Measurements from ENCODE around the gene IGLL5.
A peak's percentile ranks its signal among the peaks of the same experiment; 100 is the strongest.

The IGLL5 gene

GRCh38 chr22:22872722-22873708, 14.6 kb upstream of the IGLL5 start:
- Histone ChIP-seq H3K4me1 (ENCODE audit: low read length) (peaks cover 38% of the 10 kb centered on the region), H4K20me1 (ENCODE audit: insufficient read depth, low read length) (no peaks in the 10 kb centered on the region), H3K27me3 (replicated peaks; ENCODE audit: insufficient read depth, low read length) (no peaks in the 10 kb centered on the region)

GRCh38 chr22:22877523-22878210, 9.9 kb upstream of the IGLL5 start:
- Histone ChIP-seq H3F3A (ENCODE audit: insufficient read depth, low read length) (peaks cover 31% of the 10 kb centered on the region), H3K4me1 (ENCODE audit: low read length) (peaks cover 48% of the 10 kb centered on the region), H3K27ac (ENCODE audit: low read length) (peak overlapping the region; percentile 27; the same call in 1 of the 2 replicates), H3K9me3 (replicated peaks; ENCODE audit: insufficient read depth, low read length) (no peaks in the 10 kb centered on the region), H3K9me2 (replicated peaks; ENCODE audit: insufficient read depth, low read length) (no peaks in the 10 kb centered on the region), H3K36me3 (replicated peaks; ENCODE audit: insufficient read depth, low read length) (no peaks in the 10 kb centered on the region), H3K9ac (ENCODE audit: low read length) (no peak overlapping the region), H3K4me3 (ENCODE audit: low read length) (no peak overlapping the region), H2AFZ (ENCODE audit: low read length) (no peak overlapping the region), H4K20me1 (ENCODE audit: insufficient read depth, low read length) (no peaks in the 10 kb centered on the region), H3K27me3 (replicated peaks; ENCODE audit: insufficient read depth, low read length) (no peaks in the 10 kb centered on the region), H3K79me2 (ENCODE audit: low read length) (peaks cover 33% of the 10 kb centered on the region), H3K4me2 (ENCODE audit: low read depth, low read length) (no peak overlapping the region)
- peak; percentile 41 for DNase-seq
- no peak for TF ChIP-seq EZH2 (optimal IDR thresholded peaks at IDR 0.05; ENCODE audit: low read depth, low read length)
- peak; percentile 58 for TF ChIP-seq CTCF (IDR thresholded peaks at IDR 0.05; ENCODE audit: low read length)

More at GRCh38 chr22:22872722-22873708, 14.6 kb upstream of the IGLL5 start:
- Histone ChIP-seq H3K27ac (ENCODE audit: low read length) (no peak overlapping the region), H3K9ac (ENCODE audit: low read length) (no peak overlapping the region), H2AFZ (ENCODE audit: low read length) (no peak overlapping the region), H3K79me2 (ENCODE audit: low read length) (peaks cover 23% of the 10 kb centered on the region), H3K4me3 (ENCODE audit: low read length) (no peak overlapping the region), H3F3A (ENCODE audit: insufficient read depth, low read length) (peaks cover 2% of the 10 kb centered on the region; the same call in 1 of the 2 replicates), H3K36me3 (replicated peaks; ENCODE audit: insufficient read depth, low read length) (no peaks in the 10 kb centered on the region), H3K9me2 (replicated peaks; ENCODE audit: insufficient read depth, low read length) (no peaks in the 10 kb centered on the region), H3K9me3 (replicated peaks; ENCODE audit: insufficient read depth, low read length) (no peaks in the 10 kb centered on the region), H3K4me2 (ENCODE audit: low read depth, low read length) (no peak overlapping the region)
- no peak for DNase-seq
- TF ChIP-seq CTCF (IDR thresholded peaks at IDR 0.05; ENCODE audit: low read length) (no peak), EZH2 (optimal IDR thresholded peaks at IDR 0.05; ENCODE audit: low read depth, low read length) (no peak), EZH2phosphoT487 (IDR thresholded peaks at IDR 0.05; ENCODE audit: low read length) (no peak)

GRCh38 chr22:22878211-22878570, 9.4 kb upstream of the IGLL5 start:
- Histone ChIP-seq H4K20me1 (ENCODE audit: insufficient read depth, low read length) (no peaks in the 10 kb centered on the region), H3K9me3 (replicated peaks; ENCODE audit: insufficient read depth, low read length) (no peaks in the 10 kb centered on the region), H3K9me2 (replicated peaks; ENCODE audit: insufficient read depth, low read length) (no peaks in the 10 kb centered on the region), H3K27me3 (replicated peaks; ENCODE audit: insufficient read depth, low read length) (no peaks in the 10 kb centered on the region), H3K79me2 (ENCODE audit: low read length) (peaks cover 38% of the 10 kb centered on the region), H2AFZ (ENCODE audit: low read length) (no peak overlapping the region), H3K36me3 (replicated peaks; ENCODE audit: insufficient read depth, low read length) (no peaks in the 10 kb centered on the region), H3K9ac (ENCODE audit: low read length) (no peak overlapping the region), H3F3A (ENCODE audit: insufficient read depth, low read length) (peaks cover 36% of the 10 kb centered on the region), H3K4me2 (ENCODE audit: low read depth, low read length) (no peak overlapping the region), H3K4me1 (ENCODE audit: low read length) (peaks cover 48% of the 10 kb centered on the region), H3K4me3 (ENCODE audit: low read length) (no peak overlapping the region), H3K27ac (ENCODE audit: low read length) (peak overlapping the region; percentile 27; the same call in 1 of the 2 replicates)
- no peak for DNase-seq
- TF ChIP-seq CTCF (IDR thresholded peaks at IDR 0.05; ENCODE audit: low read length) (no peak), EZH2 (optimal IDR thresholded peaks at IDR 0.05; ENCODE audit: low read depth, low read length) (no peak), EZH2phosphoT487 (IDR thresholded peaks at IDR 0.05; ENCODE audit: low read length) (no peak)
